ENCODE data around the gene DNMT1. TPM values are rescaled to one million over a fixed set of nuclear protein-coding genes. Genes with fewer than 3 reads are reported as not detected.

DNMT1 gene
- total RNA-seq, 6 experiments from 2014 or later: 12.6 to 37.3 (median 24.4) TPM

DNA sequence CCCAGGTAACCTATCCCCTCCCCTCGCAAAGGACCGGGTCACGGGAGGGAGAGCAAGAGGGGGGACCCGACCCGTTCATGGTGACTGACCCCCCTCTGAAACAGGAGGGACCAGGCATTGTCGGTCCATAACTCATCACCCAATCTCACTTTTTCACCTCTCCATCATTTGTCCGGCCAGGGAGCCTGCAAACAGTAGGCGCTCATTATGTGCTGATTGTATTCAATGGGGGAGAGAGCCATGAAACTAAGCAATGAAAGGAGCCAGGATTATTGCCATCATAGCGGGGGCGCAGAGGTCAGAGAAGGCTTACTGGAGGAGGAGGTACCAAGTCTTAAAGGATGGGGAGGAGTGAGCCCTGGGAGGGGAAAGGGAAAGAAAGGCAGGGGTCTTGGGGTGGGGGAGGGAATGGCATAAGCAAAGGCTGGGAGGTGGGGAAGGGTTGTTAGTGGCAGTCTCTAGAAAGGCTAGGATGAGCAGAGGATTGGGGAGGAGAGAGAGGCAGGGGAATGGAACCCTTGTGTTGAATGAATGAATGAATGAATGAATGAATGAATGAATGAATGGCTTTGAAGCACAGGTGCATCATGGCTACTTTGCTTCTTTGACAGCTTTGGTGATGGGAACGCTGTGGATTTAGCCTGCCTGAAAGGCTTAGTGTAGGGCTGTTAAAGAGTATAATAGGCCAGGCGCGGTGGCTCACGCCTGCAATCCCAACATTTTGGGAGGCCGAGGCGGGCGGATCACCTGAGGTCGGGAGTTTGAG, 107.3 kb downstream of the DNMT1 start:
- no peaks in the 10 kb centered on the region for H3K9me3 ChIP-seq
- WGBS (ENCODE audit: insufficient coverage, low coverage, low lambda C conversion rate, missing lambda C conversion rate): 94% methylated on average over 5 of the region's 18 CpGs
- TF ChIP-seq CTCF (IDR thresholded peaks at IDR 0.05) (no peak), POLR2A (IDR thresholded peaks at IDR 0.05) (no peak)
- ATAC-seq: no peak
- no peak for DNase-seq
- intact Hi-C loops (cut with DNase I): no loop called here
- peak overlapping the region in 2 of 3 donors; percentile 97 for H3K27ac ChIP-seq
- peak overlapping the region; percentile 96 to 100 (median 99) for H3K4me3 ChIP-seq
- no peaks in the 10 kb centered on the region for H3K27me3 ChIP-seq
- H3K4me1 ChIP-seq: peaks cover 0 to 33% (median 8%) of the 10 kb centered on the region in 4 donors
- H3K36me3 ChIP-seq: peaks cover under 1 to 18% (median 9%) of the 10 kb centered on the region in 4 donors

- TF ChIP-seq POLR2A (IDR thresholded peaks at IDR 0.05) (no peak), CTCF (IDR thresholded peaks at IDR 0.05) (no peak)
Observed at GRCh38 chr19:10086591-10087192, 108.1 kb downstream of the DNMT1 start.

DNA sequence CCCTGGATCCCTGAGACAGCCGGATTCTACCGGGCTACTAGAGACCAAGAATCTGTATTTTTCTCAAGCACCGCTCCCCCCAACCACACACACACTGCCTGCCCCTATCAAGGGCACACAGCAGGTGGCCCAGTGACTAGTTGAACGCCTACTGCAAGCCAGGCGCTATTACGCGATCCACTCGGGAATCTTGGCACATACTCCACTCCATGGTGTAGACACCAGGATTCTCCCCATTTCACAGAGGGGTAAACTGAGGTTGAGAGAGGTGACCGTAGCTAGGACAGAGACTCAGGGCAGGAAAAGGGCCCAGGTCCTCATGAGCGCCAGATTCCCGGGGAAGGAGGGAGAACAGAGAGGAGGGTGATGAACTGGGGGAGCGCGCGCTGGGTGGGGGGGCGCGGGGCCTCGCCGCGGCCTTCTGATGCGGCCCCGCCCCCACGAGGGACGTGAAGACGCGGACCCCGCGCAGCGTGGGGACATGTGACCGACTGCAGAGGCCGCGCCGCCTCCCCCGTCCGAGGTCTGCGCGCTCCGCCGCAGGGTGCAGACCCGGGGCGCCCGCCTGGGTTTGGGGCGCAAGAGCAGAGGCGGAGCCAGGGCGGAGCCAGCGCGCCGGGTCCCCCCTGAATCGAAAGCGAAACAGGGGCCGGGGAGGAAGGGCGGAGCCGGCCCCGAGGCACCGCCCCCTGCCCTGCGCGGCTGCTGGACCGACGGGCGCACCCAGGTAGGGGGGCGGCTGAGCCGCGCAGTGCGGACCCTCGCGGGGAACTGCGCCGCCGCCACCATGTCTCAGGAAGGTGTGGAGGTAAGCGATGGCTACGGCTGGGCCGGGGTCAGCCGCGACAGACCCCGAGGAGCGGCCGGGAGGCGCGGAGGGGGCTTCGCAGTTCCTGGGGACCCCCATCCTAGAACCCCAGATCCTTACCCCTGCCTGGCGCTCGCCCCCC, 108.8 kb downstream of the DNMT1 start, which contains the start of gene SHFL:
TSS of gene SHFL (plus strand) at position 677 of the 950 bp plus-strand sequence. CDS start at position 788, 111 bp downstream.
- Histone ChIP-seq H3K36me3 (peaks cover 0 to 7% (median 3%) of the 10 kb centered on the region in 4 donors), H3K4me1 (peaks cover 0 to 19% (median 0%) of the 10 kb centered on the region in 4 donors)
- ATAC-seq: peak; percentile 75 to 93 (median 86)

More at GRCh38 chr19:10086591-10087192, 108.1 kb downstream of the DNMT1 start:
- DNase-seq (peak; percentile 81 to 84 (median 84)), ATAC-seq (peak; percentile 55 to 61 (median 60))
- Histone ChIP-seq H3K4me1 (peaks cover 0 to 26% (median 4%) of the 10 kb centered on the region in 4 donors), H3K27ac (peak overlapping the region; percentile 90 to 97 (median 97)), H3K9me3 (no peaks in the 10 kb centered on the region), H3K4me3 (peak overlapping the region; percentile 96 to 100 (median 99)), H3K27me3 (no peaks in the 10 kb centered on the region), H3K36me3 (peaks cover 0 to 12% (median 5%) of the 10 kb centered on the region in 4 donors)
- intact Hi-C loops (cut with DNase I): no loop called here
- 0% methylated on average over 12 of the region's 43 CpGs for WGBS (ENCODE audit: insufficient coverage, low coverage, low lambda C conversion rate, missing lambda C conversion rate)

More for the DNA sequence above, 108.8 kb downstream of the DNMT1 start, which contains the start of gene SHFL:
- H3K27me3 ChIP-seq: no peaks in the 10 kb centered on the region
- no peaks in the 10 kb centered on the region for H3K9me3 ChIP-seq
- WGBS (ENCODE audit: insufficient coverage, low coverage, low lambda C conversion rate, missing lambda C conversion rate): 8% methylated on average over 24 of the region's 81 CpGs
- peak within 1 kb of the TSS; percentile 96 to 100 (median 99) for H3K4me3 ChIP-seq
- no peak for TF ChIP-seq CTCF (IDR thresholded peaks at IDR 0.05)
- TF ChIP-seq POLR2A (IDR thresholded peaks at IDR 0.05): peak; percentile 75
- H3K27ac ChIP-seq: peak within 1 kb of the TSS; percentile 90 to 97 (median 97)
- DNase-seq: peak; percentile 89 to 90 (median 89)
- intact Hi-C loops (cut with DNase I): no loop called here

Data from right lobe of liver (tissue), 6 donors.